GM12874 (cell line): Measurements from ENCODE around the gene FCN3.

Experiments used
- CTCF ChIP-seq: IDR thresholded peaks from 2 replicates; pipeline ENCODE4 v1.5.1; 2011; ENCODE audit warnings: low read depth, mild to moderate bottlenecking, control low read depth, low read length, moderate library complexity; ENCODE audit not compliant: insufficient read depth

Gene FCN3

GRCh38 chr1:27363766-27364695, 10.6 kb downstream of the FCN3 start:
- TF ChIP-seq CTCF = no peak

- TF ChIP-seq CTCF = no peak
These were observed 13.1 kb downstream of the FCN3 start for GRCh38 chr1:27361553-27361952.

GRCh38 chr1:27361044-27361402, 13.6 kb downstream of the FCN3 start:
- no peak for TF ChIP-seq CTCF

- TF ChIP-seq CTCF = no peak
These were observed 14.2 kb downstream of the FCN3 start for GRCh38 chr1:27360159-27361043.

GRCh38 chr1:27359822-27360158, 14.8 kb downstream of the FCN3 start:
- no peak for TF ChIP-seq CTCF

GRCh38 chr1:27358928-27359313, 15.7 kb downstream of the FCN3 start:
- no peak for TF ChIP-seq CTCF
